Smooth muscle cell (in vitro differentiated cells): ENCODE data around the gene HOXC5. TPM values are rescaled to one million over a fixed set of nuclear protein-coding genes. Genes with fewer than 3 reads are reported as not detected.

ENCODE experiments used
- DNase-seq: peaks from one replicate; lab custom pipeline; 2025; ENCODE audit not compliant: unreplicated experiment; lab: John Stamatoyannopoulos, UW
- H2AFZ ChIP-seq: fragments of 200-600 bp; sonication (generic); 2 replicates; pipeline ENCODE4 v1.6.0; 2016; ENCODE audit warnings: antibody characterized with exemption, low read depth, mild to moderate bottlenecking
- H3F3A ChIP-seq: fragments of 200-600 bp; sonication (generic); 2 replicates; pipeline ENCODE4 v1.6.0; 2017; ENCODE audit warnings: antibody characterized with exemption, low read depth
- H3K27ac ChIP-seq: fragments of 200-600 bp; sonication (generic); 2 replicates; pipeline ENCODE4 v1.5.1; 2016; ENCODE audit warnings: low read depth, mild to moderate bottlenecking
- H3K27me3 ChIP-seq: fragments of 200-600 bp; sonication (generic); 2 replicates; pipeline ENCODE4 v1.6.1; 2016; ENCODE audit warnings: low read depth, mild to moderate bottlenecking
- H3K36me3 ChIP-seq: fragments of 200-600 bp; sonication (generic); 2 replicates; pipeline ENCODE4 v1.5.1; 2016; ENCODE audit warnings: low read depth
- H3K4me1 ChIP-seq: fragments of 200-600 bp; sonication (generic); 2 replicates; pipeline ENCODE4 v1.5.1; 2016; ENCODE audit warnings: low read depth
- H3K4me2 ChIP-seq: fragments of 200-600 bp; sonication (generic); 2 replicates; pipeline ENCODE4 v1.6.0; 2016; ENCODE audit warnings: mild to moderate bottlenecking
- H3K4me3 ChIP-seq: fragments of 200-600 bp; sonication (generic); 2 replicates; pipeline ENCODE4 v1.5.1; 2016; ENCODE audit warnings: mild to moderate bottlenecking
- H3K79me2 ChIP-seq: fragments of 200-600 bp; sonication (generic); 2 replicates; pipeline ENCODE4 v1.6.0; 2016; ENCODE audit warnings: low read depth, mild to moderate bottlenecking
- H3K9ac ChIP-seq: fragments of 200-600 bp; sonication (generic); 2 replicates; pipeline ENCODE4 v1.6.0; 2016; ENCODE audit warnings: low read depth
- H3K9me3 ChIP-seq: fragments of 200-600 bp; sonication (generic); replicated peaks from 2 replicates; pipeline ENCODE4 v1.5.1; 2016; ENCODE audit warnings: low read depth
- H4K20me1 ChIP-seq: fragments of 200-600 bp; sonication (generic); 2 replicates; pipeline ENCODE4 v1.6.0; 2016; ENCODE audit warnings: low read depth
- CTCF ChIP-seq: fragments of 200-600 bp; sonication (generic); IDR thresholded peaks from 2 replicates; pipeline ENCODE4 v1.5.1; 2017; ENCODE audit warnings: borderline replicate concordance, mild to moderate bottlenecking, antibody characterized with exemption; ENCODE audit not compliant: insufficient read depth, poor library complexity, severe bottlenecking
- WGBS: methylation state at CpG from one replicate; pipeline ENCODE4 v1.1.7; 2016; ENCODE audit warnings: low lambda C conversion rate; 5-methylcytosine and 5-hydroxymethylcytosine counted together
- polyA plus RNA-seq: library from polyadenylated mRNA; unstranded; fragments of >200 nt; fragmentation: Nextera tagmentation; extraction: Ambion mirVana; gene quantifications from 2 replicates; pipeline ENCODE4 v1.2.1, GENCODE V29; 2016
- total RNA-seq: library from RNA; depleted of rRNA; stranded (reverse); fragments of >200 nt; gene quantifications from 2 replicates; pipeline ENCODE4 v1.2.3, GENCODE V29; 2014

The HOXC5 gene
- total and polyA plus RNA-seq, 2 experiments from 2014 or later = 0.54 to 1.3 TPM

GRCh38 chr12:54038284-54038870 lies 5.5 kb downstream of the HOXC5 start:
- no peak overlapping the region for H3K4me2 ChIP-seq
- 39% methylated on average over 5 of the region's 5 CpGs for WGBS
- TF ChIP-seq CTCF = no peak
- no peaks in the 10 kb centered on the region for H3F3A ChIP-seq
- H3K27me3 ChIP-seq = peaks cover 100% of the 10 kb centered on the region
- no peaks in the 10 kb centered on the region for H3K9me3 ChIP-seq
- H3K4me1 ChIP-seq = no peaks in the 10 kb centered on the region
- no peak overlapping the region for H3K27ac ChIP-seq
- no peak overlapping the region for H3K9ac ChIP-seq
- no peak overlapping the region for H2AFZ ChIP-seq
- H3K36me3 ChIP-seq = no peaks in the 10 kb centered on the region
- DNase-seq = no peak
- no peak overlapping the region for H3K4me3 ChIP-seq
- no peaks in the 10 kb centered on the region for H3K79me2 ChIP-seq
- H4K20me1 ChIP-seq = no peaks in the 10 kb centered on the region

GRCh38 chr12:54038871-54039414 lies 6.1 kb downstream of the HOXC5 start:
- Histone ChIP-seq H3K27ac (no peak overlapping the region), H3K27me3 (peaks cover 99% of the 10 kb centered on the region)

GRCh38 chr12:54039417-54040147 lies 6.7 kb downstream of the HOXC5 start:
- H3K4me2 ChIP-seq = no peak overlapping the region
- 25% methylated on average over 16 of the region's 16 CpGs for WGBS
- H3K4me1 ChIP-seq = no peaks in the 10 kb centered on the region
- no peak for TF ChIP-seq CTCF
- H4K20me1 ChIP-seq = no peaks in the 10 kb centered on the region
- H2AFZ ChIP-seq = no peak overlapping the region
- no peaks in the 10 kb centered on the region for H3K36me3 ChIP-seq
- H3F3A ChIP-seq = no peaks in the 10 kb centered on the region
- no peak overlapping the region for H3K4me3 ChIP-seq
- peaks cover 99% of the 10 kb centered on the region for H3K27me3 ChIP-seq
- no peaks in the 10 kb centered on the region for H3K79me2 ChIP-seq
- no peak for DNase-seq
- H3K27ac ChIP-seq = no peak overlapping the region
- H3K9ac ChIP-seq = no peak overlapping the region
- H3K9me3 ChIP-seq = no peaks in the 10 kb centered on the region

More at GRCh38 chr12:54038871-54039414, 6.1 kb downstream of the HOXC5 start:
- H2AFZ ChIP-seq = no peak overlapping the region
- H3K4me2 ChIP-seq = no peak overlapping the region
- no peak overlapping the region for H3K4me3 ChIP-seq
- no peak for DNase-seq
- WGBS = 38% methylated on average over 9 of the region's 9 CpGs
- H4K20me1 ChIP-seq = no peaks in the 10 kb centered on the region
- no peaks in the 10 kb centered on the region for H3K9me3 ChIP-seq
- H3K79me2 ChIP-seq = no peaks in the 10 kb centered on the region
- H3K9ac ChIP-seq = no peak overlapping the region
- H3K36me3 ChIP-seq = no peaks in the 10 kb centered on the region
- no peak for TF ChIP-seq CTCF
- H3F3A ChIP-seq = no peaks in the 10 kb centered on the region
- H3K4me1 ChIP-seq = no peaks in the 10 kb centered on the region

- WGBS = 65% methylated on average over 4 of the region's 4 CpGs
- H3K4me2 ChIP-seq = no peak overlapping the region
- H3K4me1 ChIP-seq = no peaks in the 10 kb centered on the region
- TF ChIP-seq CTCF = no peak
- H3K9me3 ChIP-seq = no peaks in the 10 kb centered on the region
- no peak overlapping the region for H3K27ac ChIP-seq
- no peak for DNase-seq
- no peak overlapping the region for H3K9ac ChIP-seq
- H3K36me3 ChIP-seq = no peaks in the 10 kb centered on the region
- H3K27me3 ChIP-seq = peaks cover 99% of the 10 kb centered on the region
- H4K20me1 ChIP-seq = no peaks in the 10 kb centered on the region
- no peak overlapping the region for H2AFZ ChIP-seq
- H3K4me3 ChIP-seq = no peak overlapping the region
- H3K79me2 ChIP-seq = no peaks in the 10 kb centered on the region
- no peaks in the 10 kb centered on the region for H3F3A ChIP-seq
Observed at GRCh38 chr12:54040148-54040494, 7.3 kb downstream of the HOXC5 start.
